ENCODE measurements around the gene FUCA2.

FUCA2 gene

DNA sequence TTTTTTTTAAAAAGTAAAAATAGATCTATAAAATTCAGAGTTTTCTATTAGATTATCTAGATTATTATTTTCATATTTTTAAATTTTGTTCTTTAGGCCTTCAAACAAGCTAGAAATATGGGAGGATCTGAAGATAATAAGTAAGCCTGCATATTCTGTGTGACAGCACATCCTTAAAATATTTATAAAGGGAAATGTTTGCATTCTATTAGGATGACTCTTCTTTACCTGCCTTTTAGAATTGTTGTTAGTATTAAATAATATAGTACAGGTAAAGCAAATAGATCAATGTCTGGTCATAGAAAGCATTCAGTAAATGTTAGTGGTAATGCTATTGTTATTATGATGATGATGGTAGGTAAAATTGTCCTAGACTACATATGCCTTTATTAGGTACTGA is 43.5 kb downstream of the FUCA2 start:
- H3K4me2 ChIP-seq (ENCODE audit: low read length), result no peak overlapping the region
- H3K27ac ChIP-seq, result no peak overlapping the region
- no peaks in the 10 kb centered on the region for H3K9me3 ChIP-seq (ENCODE audit: control insufficient read depth, low read length)
- no peaks in the 10 kb centered on the region for H3K4me1 ChIP-seq
- H3K36me3 ChIP-seq (ENCODE audit: control insufficient read depth, insufficient read depth, low read length), result no peaks in the 10 kb centered on the region
- TF ChIP-seq, protein P1, sequence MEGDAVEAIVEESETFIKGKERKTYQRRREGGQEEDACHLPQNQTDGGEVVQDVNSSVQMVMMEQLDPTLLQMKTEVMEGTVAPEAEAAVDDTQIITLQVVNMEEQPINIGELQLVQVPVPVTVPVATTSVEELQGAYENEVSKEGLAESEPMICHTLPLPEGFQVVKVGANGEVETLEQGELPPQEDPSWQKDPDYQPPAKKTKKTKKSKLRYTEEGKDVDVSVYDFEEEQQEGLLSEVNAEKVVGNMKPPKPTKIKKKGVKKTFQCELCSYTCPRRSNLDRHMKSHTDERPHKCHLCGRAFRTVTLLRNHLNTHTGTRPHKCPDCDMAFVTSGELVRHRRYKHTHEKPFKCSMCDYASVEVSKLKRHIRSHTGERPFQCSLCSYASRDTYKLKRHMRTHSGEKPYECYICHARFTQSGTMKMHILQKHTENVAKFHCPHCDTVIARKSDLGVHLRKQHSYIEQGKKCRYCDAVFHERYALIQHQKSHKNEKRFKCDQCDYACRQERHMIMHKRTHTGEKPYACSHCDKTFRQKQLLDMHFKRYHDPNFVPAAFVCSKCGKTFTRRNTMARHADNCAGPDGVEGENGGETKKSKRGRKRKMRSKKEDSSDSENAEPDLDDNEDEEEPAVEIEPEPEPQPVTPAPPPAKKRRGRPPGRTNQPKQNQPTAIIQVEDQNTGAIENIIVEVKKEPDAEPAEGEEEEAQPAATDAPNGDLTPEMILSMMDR (IDR thresholded peaks at IDR 0.05), result no peak
- no peak overlapping the region for H2AFZ ChIP-seq
- H3K4me3 ChIP-seq (ENCODE audit: low read depth, low read length), result no peak overlapping the region
- no peaks in the 10 kb centered on the region for H3K27me3 ChIP-seq (ENCODE audit: control insufficient read depth, insufficient read depth, low read length)
- no peaks in the 10 kb centered on the region for H3K79me2 ChIP-seq
- H3K9ac ChIP-seq, result no peak overlapping the region

DNA sequence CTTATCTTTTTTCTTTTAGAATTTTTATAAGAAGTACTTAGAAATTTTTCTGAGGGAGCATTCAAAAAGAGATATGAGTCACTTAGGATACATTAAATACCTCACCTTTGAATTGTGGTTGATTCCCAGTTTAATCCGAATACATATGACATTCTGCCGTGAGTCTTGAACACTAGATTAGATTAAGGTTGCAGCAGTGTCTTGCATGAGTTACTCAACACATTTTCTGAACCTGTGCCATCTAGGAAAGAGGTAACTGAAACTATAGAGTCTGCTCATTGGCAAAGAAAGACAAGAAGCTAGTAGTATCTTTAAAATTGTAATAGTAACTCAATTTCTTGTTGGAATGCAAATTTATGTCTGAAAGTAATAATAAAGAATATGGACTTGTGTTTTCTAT is 46.0 kb downstream of the FUCA2 start:
- Histone ChIP-seq H3K79me2 (no peaks in the 10 kb centered on the region), H3K27ac (no peak overlapping the region), H3K27me3 (ENCODE audit: control insufficient read depth, insufficient read depth, low read length) (no peaks in the 10 kb centered on the region), H3K4me3 (ENCODE audit: low read depth, low read length) (no peak overlapping the region), H3K36me3 (ENCODE audit: control insufficient read depth, insufficient read depth, low read length) (no peaks in the 10 kb centered on the region), H3K9me3 (ENCODE audit: control insufficient read depth, low read length) (no peaks in the 10 kb centered on the region), H3K4me1 (no peaks in the 10 kb centered on the region), H3K4me2 (ENCODE audit: low read length) (no peak overlapping the region), H3K9ac (no peak overlapping the region), H2AFZ (no peak overlapping the region)
- TF ChIP-seq, protein P1 (IDR thresholded peaks at IDR 0.05), result no peak

DNA sequence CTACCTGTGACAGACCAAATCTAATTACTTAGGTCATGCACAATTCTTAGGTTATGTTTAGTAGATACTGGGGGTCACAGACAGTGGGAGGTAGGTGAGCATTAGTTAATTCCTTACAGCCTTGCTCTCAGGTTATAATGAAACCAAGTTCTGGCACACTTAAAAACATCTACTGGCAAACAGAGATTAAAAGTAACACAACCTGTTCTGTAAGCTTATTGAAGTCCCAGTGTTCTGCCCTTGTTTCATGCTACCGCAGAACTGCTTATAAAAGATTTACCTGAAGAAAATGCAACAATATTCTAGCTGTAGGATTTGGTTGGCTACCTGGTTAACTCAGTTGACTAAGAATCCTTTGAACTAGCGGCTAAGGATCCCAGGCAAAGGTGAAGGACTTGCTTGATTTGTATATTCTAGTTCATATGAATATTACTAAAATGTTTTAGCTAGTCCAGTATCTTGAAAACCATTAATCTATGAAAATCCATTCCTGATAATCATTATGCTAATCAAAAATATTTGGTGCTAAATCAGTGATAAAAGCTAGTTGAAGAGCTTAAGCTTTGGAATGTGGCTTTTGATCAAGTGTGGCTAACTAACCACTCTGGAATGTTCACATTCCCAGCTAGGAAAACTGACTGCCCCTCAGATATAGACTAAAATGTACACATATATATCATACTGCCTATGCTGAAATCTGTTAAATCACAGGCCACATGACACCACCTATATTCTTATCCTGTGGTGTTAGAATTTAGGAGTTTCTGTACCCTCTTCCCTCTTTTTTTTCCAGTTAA is 53.8 kb downstream of the FUCA2 start:
- H3K4me3 ChIP-seq (ENCODE audit: low read depth, low read length), result no peak overlapping the region
- no peaks in the 10 kb centered on the region for H3K4me1 ChIP-seq
- H3K9ac ChIP-seq, result no peak overlapping the region
- no peak overlapping the region for H2AFZ ChIP-seq
- H3K27me3 ChIP-seq (ENCODE audit: control insufficient read depth, insufficient read depth, low read length), result no peaks in the 10 kb centered on the region
- TF ChIP-seq, protein P1 (IDR thresholded peaks at IDR 0.05), result no peak
- H3K79me2 ChIP-seq, result peaks cover 8% of the 10 kb centered on the region
- H3K9me3 ChIP-seq (ENCODE audit: control insufficient read depth, low read length), result no peaks in the 10 kb centered on the region
- H3K36me3 ChIP-seq (ENCODE audit: control insufficient read depth, insufficient read depth, low read length), result no peaks in the 10 kb centered on the region
- no peak overlapping the region for H3K27ac ChIP-seq
- H3K4me2 ChIP-seq (ENCODE audit: low read length), result no peak overlapping the region

DNA sequence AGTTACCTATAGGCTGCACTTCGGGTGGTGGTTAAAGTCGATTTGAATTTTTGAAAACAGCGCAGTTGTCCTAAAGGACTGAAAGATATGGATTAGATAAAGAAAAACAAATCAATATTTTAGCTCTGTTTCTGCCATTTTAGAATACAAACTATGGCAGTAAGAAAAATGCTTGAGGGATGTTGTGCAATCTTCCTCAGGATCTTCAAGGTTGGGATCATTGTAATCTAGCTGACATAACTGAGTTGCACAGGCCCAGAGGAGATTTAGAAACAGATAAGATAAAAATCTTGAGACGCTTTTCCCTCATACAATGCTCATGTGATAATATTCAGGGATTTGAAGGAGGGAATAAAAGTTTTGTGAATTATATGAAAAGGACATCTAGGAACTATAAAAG is 60.0 kb downstream of the FUCA2 start:
- Histone ChIP-seq H3K36me3 (ENCODE audit: control insufficient read depth, insufficient read depth, low read length) (no peaks in the 10 kb centered on the region), H3K27ac (peak overlapping the region; percentile 67), H3K4me1 (peaks cover 5% of the 10 kb centered on the region), H3K9ac (no peak overlapping the region), H3K9me3 (ENCODE audit: control insufficient read depth, low read length) (no peaks in the 10 kb centered on the region), H3K27me3 (ENCODE audit: control insufficient read depth, insufficient read depth, low read length) (no peaks in the 10 kb centered on the region), H3K4me2 (ENCODE audit: low read length) (peak overlapping the region; percentile 95), H3K79me2 (peaks cover 14% of the 10 kb centered on the region), H3K4me3 (ENCODE audit: low read depth, low read length) (peak overlapping the region; percentile 94), H2AFZ (peak overlapping the region; percentile 95)
- TF ChIP-seq, protein P1 (IDR thresholded peaks at IDR 0.05), result no peak
